ENCODE measurements around the gene CASKIN1. TPM values are rescaled to one million over a fixed set of nuclear protein-coding genes. Genes with fewer than 3 reads are reported as not detected.
"Not testable (repeated sequence)": the region's sequence is repeated elsewhere in the genome, so short reads cannot be mapped to it uniquely, and the experiment has no call there.

CASKIN1 gene
- total and polyA plus RNA-seq, 2 of the 8 experiments (the other 6 are each of a cell fraction or from before 2014, with no cell fraction given) = 1.2 to 6.4 TPM

GRCh38 chr16:2135071-2135470, 61.3 kb downstream of the CASKIN1 start:
- H4K5ac ChIP-seq (ENCODE audit: insufficient read length, low read depth, low read length); H4K8ac ChIP-seq (ENCODE audit: extremely low read depth, insufficient read depth, low read length); H2AK5ac ChIP-seq (ENCODE audit: low read depth, low read length); H2BK20ac ChIP-seq (ENCODE audit: low read length); H2BK15ac ChIP-seq (ENCODE audit: low read length); H3K27ac ChIP-seq (ENCODE audit: low read depth, low read length); H3K56ac ChIP-seq (replicated peaks; ENCODE audit: insufficient read length, low read depth, low read length); H3K4ac ChIP-seq (replicated peaks; ENCODE audit: insufficient read length, low read depth, low read length); H3K36me3 ChIP-seq (ENCODE audit: control insufficient read depth in 2 of 4, insufficient read depth in 4 of 4, low read length in 3 of 4); H2BK5ac ChIP-seq (ENCODE audit: low read depth, low read length); POLR2A ChIA-PET (ENCODE audit: partially characterized antibody); H2BK12ac ChIP-seq (ENCODE audit: low read depth, low read length); H3K27me3 ChIP-seq (replicated peaks in 1 of 4; ENCODE audit: control insufficient read depth in 3 of 4, extremely low read depth in 1 of 4, insufficient read depth in 3 of 4, low read length in 3 of 4); H2AFZ ChIP-seq (ENCODE audit: low read length); H3K14ac ChIP-seq (ENCODE audit: insufficient read length); H3K18ac ChIP-seq (ENCODE audit: extremely low read depth, low read length); H3K23me2 ChIP-seq (ENCODE audit: low read depth, low read length); H2BK120ac ChIP-seq (replicated peaks; ENCODE audit: low read depth, low read length); H3K23ac ChIP-seq (ENCODE audit: insufficient read length); CTCF ChIA-PET (ENCODE audit: partially characterized antibody); H3K79me2 ChIP-seq (ENCODE audit: control insufficient read depth in 1 of 2, insufficient read depth in 2 of 2, low read length in 2 of 2); H3K9me3 ChIP-seq (ENCODE audit: insufficient read depth in 2 of 2, low read depth in 1 of 2, low read length in 1 of 2); H3K79me1 ChIP-seq (ENCODE audit: low read depth, low read length); H3K9ac ChIP-seq (replicated peaks in 1 of 4; ENCODE audit: extremely low read depth in 1 of 4, low read depth in 3 of 4, low read length in 3 of 4); FAIRE-seq; H4K91ac ChIP-seq (replicated peaks; ENCODE audit: insufficient read length, low read length); DNase-seq (ENCODE audit: low read depth in 1 of 2, low spot score in 2 of 2); H3K4me1 ChIP-seq (replicated peaks in 1 of 4; ENCODE audit: control insufficient read depth in 3 of 4, insufficient read depth in 4 of 4, low read length in 3 of 4); H4K20me1 ChIP-seq (replicated peaks in 1 of 2; ENCODE audit: control insufficient read depth in 1 of 2, insufficient read depth in 2 of 2, low read length in 2 of 2): not testable (repeated sequence)
- Histone ChIP-seq H3K4me2 (ENCODE audit: insufficient read depth in 1 of 2, low read depth in 2 of 2, low read length in 2 of 2) (peak overlapping the region in 1 of 2 experiments; percentile 53; a peak in 3 of 4 replicates), H3K4me3 (ENCODE audit: extremely low read depth in 1 of 4, insufficient read depth in 2 of 4, low read depth in 3 of 4, low read length in 4 of 4) (peak overlapping the region in 2 of 4 experiments; percentile 45 to 60; a peak in 5 of 8 replicates)
- WGBS, 2 experiments (ENCODE audit: extremely low coverage in 1 of 2, insufficient coverage in 1 of 2, insufficient read length in 1 of 2, insufficient replicate concordance in 2 of 2, low coverage in 1 of 2, low lambda C conversion rate in 2 of 2, missing lambda C conversion rate in 1 of 2) = 10% methylated on average over 4 of the region's 42 CpGs; no CpG with 5 or more reads in 1 of the 2 experiments

GRCh38 chr16:2133797-2134196, 62.6 kb downstream of the CASKIN1 start:
- H2AFZ ChIP-seq (ENCODE audit: low read length); DNase-seq (ENCODE audit: low read depth in 1 of 2, low spot score in 2 of 2); H3K79me2 ChIP-seq (ENCODE audit: control insufficient read depth in 1 of 2, insufficient read depth in 2 of 2, low read length in 2 of 2); POLR2A ChIA-PET (ENCODE audit: partially characterized antibody); CTCF ChIA-PET (ENCODE audit: partially characterized antibody); H3K36me3 ChIP-seq (ENCODE audit: control insufficient read depth in 2 of 4, insufficient read depth in 4 of 4, low read length in 3 of 4); H3K23ac ChIP-seq (ENCODE audit: insufficient read length); H3K27me3 ChIP-seq (replicated peaks in 1 of 4; ENCODE audit: control insufficient read depth in 3 of 4, extremely low read depth in 1 of 4, insufficient read depth in 3 of 4, low read length in 3 of 4); H4K20me1 ChIP-seq (replicated peaks in 1 of 2; ENCODE audit: control insufficient read depth in 1 of 2, insufficient read depth in 2 of 2, low read length in 2 of 2); H2BK15ac ChIP-seq (ENCODE audit: low read length); H3K27ac ChIP-seq (ENCODE audit: low read depth, low read length); H3K23me2 ChIP-seq (ENCODE audit: low read depth, low read length); FAIRE-seq; H3K18ac ChIP-seq (ENCODE audit: extremely low read depth, low read length); H3K4ac ChIP-seq (replicated peaks; ENCODE audit: insufficient read length, low read depth, low read length); H3K56ac ChIP-seq (replicated peaks; ENCODE audit: insufficient read length, low read depth, low read length); H3K4me3 ChIP-seq (ENCODE audit: extremely low read depth in 1 of 4, insufficient read depth in 2 of 4, low read depth in 3 of 4, low read length in 4 of 4); H3K9me3 ChIP-seq (ENCODE audit: insufficient read depth in 2 of 2, low read depth in 1 of 2, low read length in 1 of 2); H4K5ac ChIP-seq (ENCODE audit: insufficient read length, low read depth, low read length); H2BK120ac ChIP-seq (replicated peaks; ENCODE audit: low read depth, low read length); H3K4me2 ChIP-seq (ENCODE audit: insufficient read depth in 1 of 2, low read depth in 2 of 2, low read length in 2 of 2); H4K91ac ChIP-seq (replicated peaks; ENCODE audit: insufficient read length, low read length); H3K79me1 ChIP-seq (ENCODE audit: low read depth, low read length); H2BK20ac ChIP-seq (ENCODE audit: low read length); H2BK5ac ChIP-seq (ENCODE audit: low read depth, low read length); H3K4me1 ChIP-seq (replicated peaks in 1 of 4; ENCODE audit: control insufficient read depth in 3 of 4, insufficient read depth in 4 of 4, low read length in 3 of 4); H3K14ac ChIP-seq (ENCODE audit: insufficient read length); H4K8ac ChIP-seq (ENCODE audit: extremely low read depth, insufficient read depth, low read length); H2AK5ac ChIP-seq (ENCODE audit: low read depth, low read length); H2BK12ac ChIP-seq (ENCODE audit: low read depth, low read length); H3K9ac ChIP-seq (replicated peaks in 1 of 4; ENCODE audit: extremely low read depth in 1 of 4, low read depth in 3 of 4, low read length in 3 of 4): not testable (repeated sequence)
- 89% methylated on average over 5 of the region's 12 CpGs; no CpG with 5 or more reads in 1 of the 2 experiments for WGBS, 2 experiments (ENCODE audit: extremely low coverage in 1 of 2, insufficient coverage in 1 of 2, insufficient read length in 1 of 2, insufficient replicate concordance in 2 of 2, low coverage in 1 of 2, low lambda C conversion rate in 2 of 2, missing lambda C conversion rate in 1 of 2)

All from H1 (cell line).